GM19463 (cell line): Measurements from ENCODE around the gene F2R.

Source experiments
- ATAC-seq: cut with Tn5 transposase; IDR thresholded peaks from one replicate; pipeline ENCODE4 v1.9.1; 2021; ENCODE audit warnings: mild to moderate bottlenecking, moderate library complexity; ENCODE audit not compliant: unreplicated experiment

Gene F2R

DNA sequence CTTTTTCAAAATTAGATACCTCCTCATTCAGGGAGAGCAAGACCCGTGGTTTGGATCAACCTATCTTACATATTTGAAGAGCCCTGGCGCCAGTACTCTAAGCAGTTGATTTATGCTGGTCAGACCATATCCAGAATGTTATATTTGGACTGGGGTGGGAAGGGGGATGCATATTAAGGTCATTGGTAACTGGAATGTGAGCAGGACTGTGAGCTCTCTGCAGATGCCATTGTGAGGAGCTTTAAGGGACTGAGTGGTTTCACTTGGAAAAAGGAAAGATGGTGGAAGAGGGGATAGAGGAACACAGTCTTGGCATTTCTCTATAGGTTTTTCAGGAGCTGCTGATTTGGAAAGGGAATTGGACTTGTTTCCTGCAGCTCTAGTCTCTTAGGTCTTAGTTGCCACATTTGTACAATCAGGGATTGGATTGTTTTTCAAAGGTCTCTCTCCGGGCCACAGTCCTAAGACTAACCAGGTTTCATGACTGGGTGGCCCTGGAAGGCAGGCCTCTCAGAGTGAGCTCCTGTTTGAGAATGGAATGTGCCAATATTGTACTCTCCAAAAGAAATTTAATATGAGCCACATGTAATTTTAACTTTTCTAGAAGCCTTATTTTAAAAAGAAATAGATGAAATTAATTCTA lies 25.8 kb upstream of the F2R start:
- ATAC-seq: no peak

DNA sequence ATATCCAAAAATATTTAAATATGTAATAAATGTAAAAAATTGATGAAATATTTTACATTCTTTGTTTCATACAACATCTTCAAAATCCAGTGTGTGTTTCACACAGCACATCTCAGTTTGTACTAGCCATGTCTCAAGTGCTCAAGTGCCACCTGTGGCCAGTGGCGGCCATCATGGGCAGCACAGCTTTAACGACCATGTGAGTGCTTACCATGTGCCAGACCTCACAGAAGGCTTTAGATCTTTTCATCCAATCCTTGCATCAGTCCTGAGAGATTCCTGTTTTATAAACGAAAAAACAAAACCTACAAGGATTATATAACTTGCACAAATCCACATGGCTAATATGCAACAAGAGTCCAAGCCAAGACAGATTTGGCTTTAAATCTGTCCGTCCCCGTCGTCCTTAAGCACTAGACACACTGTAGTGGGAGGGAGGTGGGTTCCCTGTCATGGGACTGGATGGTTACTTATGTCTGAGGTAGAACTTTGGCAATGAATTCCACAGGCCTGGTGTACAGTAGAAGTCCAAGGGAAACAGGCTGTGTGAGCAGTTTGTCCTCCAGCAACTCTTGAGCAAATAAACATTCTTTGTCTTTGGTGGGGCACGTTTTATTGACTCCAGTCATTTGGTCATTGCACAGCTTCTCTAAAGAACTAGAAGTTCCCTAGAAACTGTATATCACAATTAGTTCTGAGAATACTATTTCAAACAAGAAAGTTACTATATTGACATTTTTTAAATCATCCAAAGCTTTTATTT lies 25.0 kb upstream of the F2R start:
- no peak for ATAC-seq

DNA sequence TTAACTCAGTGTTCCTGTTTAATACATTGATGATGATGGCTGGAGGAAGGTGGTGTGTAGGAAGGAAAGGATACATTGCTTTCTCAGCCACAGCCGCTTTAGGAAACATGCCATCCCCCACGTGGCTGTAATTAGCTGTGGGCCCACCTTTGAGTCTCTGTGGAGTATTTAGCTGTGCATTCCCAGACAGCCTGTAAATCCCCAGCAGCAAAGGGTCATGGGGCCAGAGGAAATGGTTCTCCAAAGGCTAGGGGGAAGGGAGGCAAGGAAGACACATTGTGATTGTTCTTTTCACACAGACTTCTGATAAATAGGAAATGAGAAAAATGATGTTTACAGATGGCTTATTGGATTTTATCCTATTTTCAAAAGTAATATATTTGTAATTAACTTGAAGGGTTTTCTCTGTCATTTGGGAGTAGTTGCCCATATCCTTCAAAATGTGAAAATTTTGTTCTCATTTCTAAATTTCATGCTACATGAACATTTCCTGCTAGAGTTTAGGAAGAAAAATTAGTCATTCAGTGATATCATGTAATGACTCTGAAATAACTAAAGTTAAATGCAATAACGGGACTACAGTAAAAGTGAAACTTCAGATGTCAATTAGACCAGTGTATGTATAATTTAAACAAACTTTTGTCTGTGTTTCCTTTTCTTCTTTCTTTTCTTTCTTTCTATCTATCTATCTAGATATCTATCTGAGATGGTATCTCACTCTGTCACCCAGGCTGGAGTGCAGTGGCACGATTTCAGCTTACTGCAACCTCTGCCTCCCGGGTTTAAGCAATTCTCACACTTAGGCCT lies 24.3 kb upstream of the F2R start:
- ATAC-seq: peak; percentile 54

DNA sequence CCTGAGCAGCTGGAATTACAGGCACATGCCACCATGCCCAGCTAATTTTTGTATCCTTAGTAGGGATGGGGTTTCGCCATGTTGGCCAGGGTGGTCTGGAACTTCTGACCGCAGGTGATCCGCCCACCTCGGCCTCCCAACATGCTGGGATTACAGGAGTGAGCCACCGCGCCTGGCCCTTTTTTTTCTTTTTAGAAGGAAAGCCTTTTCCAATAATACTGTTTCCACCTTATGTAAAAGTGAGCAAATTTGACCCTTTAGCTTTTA lies 23.7 kb upstream of the F2R start:
- no peak for ATAC-seq

DNA sequence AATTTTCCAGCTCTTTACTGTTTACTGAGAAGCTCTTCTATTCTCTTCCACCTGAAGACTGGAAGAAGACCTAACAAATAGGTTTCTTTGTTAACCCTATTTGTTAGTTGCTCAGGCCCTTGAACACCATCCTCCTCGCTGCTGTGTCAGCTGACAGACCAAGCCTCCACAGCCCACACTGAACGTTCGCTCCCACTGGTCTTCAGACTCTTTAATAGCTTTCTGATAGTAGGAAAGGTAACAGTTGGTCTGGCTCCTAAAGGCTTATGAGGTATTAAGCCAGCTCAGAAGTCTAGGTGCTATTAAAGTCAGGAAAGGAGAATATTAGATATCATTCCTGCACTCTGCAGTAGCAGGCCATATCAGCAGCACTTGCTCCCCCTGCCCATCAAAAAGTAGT lies 23.3 kb upstream of the F2R start:
- ATAC-seq: no peak

DNA sequence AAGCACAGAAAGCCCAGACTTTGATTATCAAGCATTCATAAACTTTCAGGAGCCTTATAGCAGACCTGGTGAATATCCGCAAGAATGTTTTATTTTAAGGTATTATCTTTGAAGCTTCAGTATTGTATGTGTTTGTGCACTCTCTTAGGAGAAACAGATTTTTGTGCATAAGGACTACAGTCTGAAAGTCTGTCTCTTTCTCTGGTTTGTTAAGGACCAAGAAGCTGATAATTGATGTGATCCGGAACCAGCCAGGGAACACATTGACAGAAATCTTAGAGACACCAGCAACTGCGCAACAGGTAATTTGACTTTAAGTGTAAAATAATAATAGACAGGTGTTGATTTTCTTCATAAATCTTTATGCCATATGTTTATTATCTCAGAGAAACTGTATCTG lies 22.8 kb upstream of the F2R start:
- ATAC-seq: no peak

DNA sequence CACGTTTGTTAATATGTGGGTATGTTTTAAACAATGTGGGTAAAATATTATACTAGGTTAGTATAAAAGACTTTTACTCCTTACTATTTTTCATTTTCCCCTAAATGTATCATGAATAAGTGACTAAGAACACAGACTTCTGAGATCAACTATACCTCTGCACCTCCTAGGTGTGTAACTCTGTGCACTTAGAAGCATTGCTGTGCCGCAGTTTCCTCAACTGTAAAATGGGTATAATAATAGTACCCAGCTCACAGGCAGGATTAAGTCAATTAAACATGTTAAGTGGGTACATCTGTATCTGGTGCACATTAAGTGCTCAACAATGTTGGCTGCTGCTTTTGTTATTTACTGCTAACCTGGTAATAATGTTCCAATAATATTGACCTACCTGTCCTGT lies 21.6 kb upstream of the F2R start:
- ATAC-seq: no peak

DNA sequence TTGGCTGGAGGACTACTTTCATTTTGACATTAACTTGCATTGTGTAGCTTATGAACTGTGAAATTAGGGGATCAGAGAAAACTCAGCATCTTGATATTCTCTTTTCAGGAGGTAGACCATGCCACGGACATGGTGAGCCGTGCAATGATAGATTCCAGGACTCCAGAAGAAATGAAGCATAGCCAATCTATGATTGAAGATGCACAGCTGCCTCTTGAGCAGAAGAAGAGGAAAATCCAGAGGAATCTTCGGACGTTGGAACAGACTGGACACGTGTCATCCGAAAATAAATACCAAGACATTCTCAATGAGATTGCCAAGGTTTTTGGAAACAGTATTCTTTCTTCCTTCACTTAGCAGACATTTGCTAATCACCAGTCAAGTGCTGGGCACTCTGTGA lies 20.6 kb upstream of the F2R start:
- no peak for ATAC-seq

DNA sequence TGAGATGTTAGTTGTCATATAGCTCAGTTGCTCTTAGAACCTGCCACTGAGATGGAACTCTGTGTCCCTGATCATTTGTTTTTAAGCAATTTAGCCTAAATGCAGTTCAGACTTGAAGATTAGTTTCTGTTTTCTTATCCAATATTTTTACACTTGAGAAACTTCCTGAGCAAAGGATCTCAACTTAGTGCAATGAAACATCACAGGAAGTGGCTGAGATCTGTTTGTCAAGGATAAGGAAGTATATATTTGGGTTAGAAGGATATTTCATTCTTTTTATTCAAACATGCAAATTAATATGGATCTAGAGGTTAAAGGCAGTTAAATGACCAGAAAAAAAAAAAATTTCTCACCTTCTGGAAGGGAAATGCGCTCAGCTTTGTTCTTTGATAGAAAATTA lies 19.7 kb upstream of the F2R start:
- ATAC-seq: no peak

DNA sequence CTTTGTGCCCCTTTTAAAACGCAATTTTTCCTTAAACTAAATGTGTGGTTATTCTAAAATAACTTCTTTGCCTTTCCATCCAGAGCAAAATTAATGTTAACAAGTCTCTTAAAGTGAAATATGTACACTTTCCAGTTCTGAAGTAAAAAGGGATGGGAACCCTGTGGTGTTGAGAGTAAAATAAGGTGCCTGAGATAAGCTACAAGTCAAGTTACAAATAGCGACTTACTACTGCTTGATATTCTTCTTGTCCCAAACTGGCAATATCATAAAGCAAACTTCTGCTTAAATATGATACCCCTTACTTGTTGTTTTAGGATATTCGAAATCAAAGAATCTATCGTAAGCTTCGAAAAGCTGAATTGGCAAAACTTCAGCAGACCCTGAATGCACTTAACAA lies 18.3 kb upstream of the F2R start:
- ATAC-seq: no peak

DNA sequence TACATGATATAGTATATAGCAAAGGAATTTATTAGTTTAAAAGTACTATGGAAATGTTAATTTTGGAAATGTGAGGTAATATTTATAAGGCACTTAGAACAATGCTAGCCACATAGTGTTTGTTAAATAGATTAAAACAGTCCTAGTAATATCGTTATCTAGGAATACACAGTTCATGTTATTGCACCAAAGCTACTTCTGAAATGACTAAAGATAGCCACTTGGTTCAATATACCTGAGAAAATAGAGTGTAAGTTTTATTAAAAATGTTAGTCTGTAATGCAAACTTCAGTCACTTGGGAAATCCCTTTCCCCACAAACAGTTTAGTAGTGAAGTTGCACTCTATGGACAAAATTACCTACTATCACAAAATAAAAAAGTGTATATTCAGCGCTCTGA lies 15.4 kb upstream of the F2R start:
- ATAC-seq: no peak

DNA sequence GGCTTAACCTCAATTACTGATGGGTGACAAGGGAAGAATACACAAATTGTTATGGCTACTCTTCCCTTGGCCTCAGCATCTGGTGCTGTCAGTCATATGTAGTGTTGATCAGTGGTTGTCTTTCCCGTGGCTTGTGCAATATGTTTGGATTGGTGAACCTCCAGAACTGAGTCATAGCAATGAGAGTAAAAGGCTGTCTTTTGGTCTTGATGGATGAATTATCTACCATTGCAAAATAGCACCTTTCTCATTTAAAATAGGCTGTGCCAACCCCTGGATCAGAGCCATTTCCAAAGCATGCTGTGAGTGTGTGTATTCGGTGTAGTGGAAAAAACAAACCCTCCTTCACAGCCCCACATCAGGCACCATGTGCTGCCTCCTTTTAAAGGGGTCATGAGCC lies 14.6 kb upstream of the F2R start:
- no peak for ATAC-seq

DNA sequence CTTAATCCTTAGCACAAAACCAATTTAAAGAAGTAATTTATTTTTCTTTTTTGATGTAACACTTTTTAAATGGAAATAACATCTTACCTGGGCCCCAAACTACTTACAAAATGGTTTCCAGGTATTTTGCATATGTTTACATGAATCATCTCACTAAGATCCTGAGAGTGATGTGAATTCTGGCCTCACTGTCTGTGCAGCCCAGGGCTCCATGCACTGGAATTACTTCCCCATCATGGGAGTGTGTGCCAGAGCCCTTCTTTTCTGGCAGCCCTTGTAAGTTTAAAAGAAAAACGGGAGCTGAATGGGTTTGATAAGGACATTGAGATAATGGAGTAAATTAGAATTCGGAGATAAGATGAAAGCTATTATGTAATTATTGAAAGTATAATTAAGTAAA lies 12.2 kb upstream of the F2R start:
- ATAC-seq: no peak

DNA sequence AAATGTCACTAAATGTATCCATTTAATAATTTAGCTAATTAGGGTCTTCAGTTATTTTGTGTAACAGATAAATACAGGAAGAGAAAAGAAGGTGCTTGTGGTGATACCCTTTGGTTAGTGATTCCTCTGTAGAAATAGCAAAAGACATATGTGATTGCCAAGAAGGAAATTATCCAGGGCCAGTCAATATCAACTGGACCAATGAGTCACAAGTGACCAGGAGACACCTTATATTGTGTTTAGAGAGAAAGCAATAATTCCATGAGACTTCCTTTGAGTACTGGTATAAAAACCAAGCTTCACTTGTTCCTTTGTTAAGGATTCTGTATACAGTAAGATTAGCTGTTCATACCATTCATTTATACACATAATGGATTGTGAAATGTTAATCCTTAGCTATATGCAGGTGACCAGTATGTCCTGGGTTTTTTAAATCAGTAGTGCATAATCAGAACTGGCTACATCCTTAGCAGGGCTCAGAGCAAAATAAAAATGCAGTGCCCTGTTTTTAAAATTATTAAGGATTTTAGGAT lies 11.7 kb upstream of the F2R start:
- no peak for ATAC-seq

DNA sequence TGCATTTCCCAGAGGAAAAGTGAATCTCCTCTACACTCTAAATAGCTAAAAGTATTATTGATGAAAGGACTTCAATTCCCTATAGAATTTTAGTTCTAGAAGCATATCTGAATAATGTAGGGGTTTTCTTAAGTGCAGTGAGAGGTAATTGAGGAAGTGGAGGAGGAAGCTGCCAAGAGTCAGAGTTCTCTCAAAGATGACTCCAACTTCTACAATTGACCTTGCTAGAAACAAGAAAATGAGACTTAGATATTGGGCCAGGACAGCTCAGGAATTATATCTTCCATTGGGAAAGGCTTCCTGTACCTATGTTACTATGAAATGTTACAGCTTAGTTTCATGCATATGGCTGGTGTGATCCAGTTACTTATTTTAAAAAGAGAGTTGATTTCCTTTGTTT lies 10.4 kb upstream of the F2R start:
- no peak for ATAC-seq

DNA sequence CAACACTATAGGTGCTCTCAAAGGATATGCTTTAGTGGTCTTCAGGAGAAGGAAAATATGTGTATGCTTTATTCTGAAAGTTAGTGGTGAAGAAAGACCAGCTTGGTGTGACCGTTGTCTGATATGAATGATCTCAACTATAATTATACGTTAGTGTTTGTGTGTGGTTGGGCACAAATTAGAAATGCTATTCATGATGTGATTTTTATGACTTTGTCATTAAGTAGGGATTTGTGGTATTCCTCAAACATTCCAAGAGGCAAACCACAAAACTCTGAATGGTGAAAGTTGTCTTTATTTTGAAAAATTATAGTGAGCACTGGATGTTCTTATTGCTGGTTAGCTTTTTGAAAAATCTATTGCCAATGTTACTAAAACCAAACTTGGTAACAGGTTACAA lies 6.2 kb upstream of the F2R start:
- ATAC-seq: no peak

DNA sequence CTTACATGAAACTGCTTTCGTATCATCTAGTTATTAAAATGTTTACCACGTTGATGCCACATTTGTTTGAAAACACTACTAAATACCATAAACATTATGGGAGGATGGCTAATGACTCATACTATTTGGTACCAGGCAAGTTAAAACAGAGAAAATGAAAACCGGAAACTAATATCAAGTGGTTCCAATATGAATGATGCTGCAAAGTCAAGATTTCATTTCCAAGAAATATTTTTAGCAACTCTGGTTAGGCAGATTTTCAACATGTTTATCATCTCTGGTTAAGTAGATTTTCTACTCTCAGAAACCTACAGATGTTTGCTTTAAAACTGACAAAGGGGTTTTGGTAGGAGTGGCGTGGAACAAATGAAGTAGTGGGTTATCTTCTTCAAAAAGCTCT lies 4.9 kb upstream of the F2R start:
- no peak for ATAC-seq

DNA sequence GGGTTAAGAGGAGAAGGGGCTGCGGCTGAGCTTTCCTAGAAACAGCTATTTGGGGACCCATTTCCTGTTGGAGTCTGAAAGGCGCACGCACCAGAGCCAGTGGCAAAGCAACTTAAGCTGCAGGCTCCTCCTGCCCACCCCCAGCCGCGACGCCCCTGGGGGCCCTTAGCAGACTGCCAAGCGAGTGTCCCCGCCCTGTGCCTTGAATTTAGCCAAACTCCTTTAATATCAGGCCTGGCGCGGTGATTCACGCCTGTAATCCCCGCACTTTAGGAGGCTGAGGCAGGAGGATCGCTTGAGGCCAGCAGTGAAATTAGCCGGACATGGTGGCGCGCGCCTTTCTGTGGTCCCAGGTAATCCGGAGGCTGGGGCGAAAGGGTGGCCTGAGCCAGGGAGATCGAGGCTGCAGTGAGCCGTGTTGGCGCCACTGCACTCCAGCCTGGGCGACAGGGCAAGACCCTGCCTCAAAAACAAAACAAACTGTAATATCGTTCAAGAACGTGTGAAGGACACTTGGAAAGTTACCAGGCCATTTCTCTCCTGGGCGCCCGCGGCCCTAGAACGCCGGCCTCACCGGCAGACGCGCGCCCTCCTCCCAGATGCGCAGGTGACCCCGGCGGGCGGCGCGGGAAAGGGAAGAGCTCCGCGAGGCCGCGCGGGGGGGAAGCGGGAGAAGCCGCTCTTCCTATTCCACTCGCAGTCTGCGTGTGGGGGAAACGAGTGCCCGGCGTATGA lies 1.0 kb upstream of the F2R start:
- ATAC-seq: no peak

DNA sequence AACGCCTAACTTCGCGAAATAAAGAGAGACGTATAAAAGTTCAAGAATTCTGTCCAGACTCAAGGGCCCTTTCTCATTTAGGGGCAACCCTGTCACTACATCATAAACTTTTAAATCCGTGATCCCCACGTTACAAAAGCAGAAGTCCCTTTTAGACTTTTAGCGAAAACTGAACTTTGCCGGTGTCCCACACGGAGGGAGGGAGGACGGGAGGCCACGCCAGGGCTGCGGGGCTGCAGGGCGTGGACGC lies 515 bp upstream of the F2R start:
- ATAC-seq: peak; percentile 10

DNA sequence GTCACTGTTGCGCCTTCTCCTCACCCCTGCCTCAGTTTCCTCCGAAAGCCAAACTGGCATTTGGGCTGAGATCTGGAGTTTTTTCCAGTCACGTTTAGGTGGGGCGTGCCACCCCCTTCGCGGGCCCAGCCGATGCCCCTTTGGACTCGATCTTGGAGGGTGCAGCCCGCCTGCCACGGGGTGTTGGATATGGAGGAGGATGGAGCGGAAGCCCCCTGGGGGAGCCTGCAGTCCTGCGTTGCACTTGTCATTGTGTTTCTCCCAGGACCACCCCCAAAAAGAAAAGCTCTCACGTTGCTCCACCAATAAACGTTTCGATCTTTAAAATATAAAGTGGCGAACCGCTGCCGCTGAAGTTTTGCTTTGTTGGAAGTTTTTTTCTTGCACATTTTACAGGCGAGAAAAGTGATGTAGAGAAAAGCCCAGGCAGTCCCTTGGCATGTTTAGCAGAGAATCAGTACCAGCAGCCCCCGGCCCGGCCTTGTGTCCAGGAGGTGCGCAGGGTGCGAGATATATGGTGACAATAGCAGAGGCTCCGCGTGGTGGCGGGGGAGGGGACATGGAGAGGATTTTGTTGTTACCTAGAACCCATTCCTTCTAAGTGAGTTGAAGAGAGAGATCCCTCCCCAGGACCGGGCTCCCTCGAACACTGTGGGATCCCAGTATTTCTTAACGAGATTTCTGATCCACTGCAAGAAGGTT lies 681 bp downstream of the F2R start:
- ATAC-seq: no peak
